GM21717 (cell line): ENCODE data around the gene SRD5A2.

Experiments used
- ATAC-seq: cut with Tn5 transposase; IDR thresholded peaks from one replicate; pipeline ENCODE4 v1.9.1; 2021; ENCODE audit warnings: mild to moderate bottlenecking, moderate library complexity; ENCODE audit not compliant: unreplicated experiment

SRD5A2 gene, protein sequence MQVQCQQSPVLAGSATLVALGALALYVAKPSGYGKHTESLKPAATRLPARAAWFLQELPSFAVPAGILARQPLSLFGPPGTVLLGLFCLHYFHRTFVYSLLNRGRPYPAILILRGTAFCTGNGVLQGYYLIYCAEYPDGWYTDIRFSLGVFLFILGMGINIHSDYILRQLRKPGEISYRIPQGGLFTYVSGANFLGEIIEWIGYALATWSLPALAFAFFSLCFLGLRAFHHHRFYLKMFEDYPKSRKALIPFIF

DNA sequence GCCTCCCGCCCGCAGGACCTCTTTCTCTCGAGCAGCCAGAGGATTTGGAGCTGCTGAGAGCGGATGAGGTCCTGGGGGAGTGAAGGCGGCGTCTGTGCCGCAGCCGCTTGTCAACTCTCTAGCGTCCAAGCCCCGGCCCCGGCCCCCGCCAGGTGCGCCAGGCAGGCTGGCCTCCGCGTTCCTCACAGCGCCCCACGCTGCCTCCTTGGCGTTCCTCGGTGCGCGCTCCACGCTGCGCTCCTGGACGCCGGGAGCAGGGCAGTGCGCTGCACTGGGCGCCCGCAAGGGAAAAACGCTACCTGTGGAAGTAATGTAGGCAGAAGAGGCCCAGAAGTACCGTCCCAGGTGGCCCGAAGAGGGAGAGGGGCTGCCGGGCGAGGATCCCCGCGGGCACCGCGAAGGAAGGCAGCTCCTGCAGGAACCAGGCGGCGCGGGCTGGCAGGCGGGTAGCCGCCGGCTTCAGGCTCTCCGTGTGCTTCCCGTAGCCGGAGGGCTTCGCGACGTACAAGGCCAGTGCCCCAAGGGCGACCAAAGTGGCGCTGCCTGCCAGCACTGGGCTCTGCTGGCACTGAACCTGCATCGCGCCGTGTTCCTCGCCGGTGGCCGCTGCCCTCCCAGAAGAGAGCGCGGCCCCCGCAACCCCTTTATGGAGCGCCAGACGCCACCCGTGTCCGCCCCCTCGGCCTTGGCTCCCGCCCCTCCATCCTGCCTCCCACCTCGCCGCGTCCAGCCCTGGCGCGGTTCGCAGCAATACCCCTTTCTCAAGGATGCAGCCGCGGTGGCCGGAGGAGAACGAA, at the start of gene SRD5A2:
TSS of gene SRD5A2 (minus strand) at position 618 of the 797 bp plus-strand sequence. CDS start at position 580, 38 bp downstream.
- no peak for ATAC-seq

DNA sequence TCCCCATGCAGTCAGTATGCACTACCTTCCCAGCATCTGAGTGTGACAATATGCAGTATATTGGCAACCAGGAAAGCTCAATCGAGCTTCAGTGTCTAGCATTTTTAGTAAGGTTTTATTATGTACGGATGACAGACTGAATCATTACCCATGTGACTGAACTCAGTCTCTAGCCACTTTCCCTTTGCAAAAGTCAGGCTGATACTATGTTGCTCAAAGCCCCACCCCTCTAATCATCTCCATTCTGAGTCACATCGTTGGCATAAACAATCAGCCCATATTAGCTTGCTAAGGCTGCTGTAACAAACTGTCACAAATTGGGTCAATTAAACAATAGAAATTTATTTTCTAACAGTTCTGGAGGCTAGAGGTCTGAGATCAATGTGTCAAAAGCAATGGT, 25.8 kb upstream of the SRD5A2 start:
- no peak for ATAC-seq

DNA sequence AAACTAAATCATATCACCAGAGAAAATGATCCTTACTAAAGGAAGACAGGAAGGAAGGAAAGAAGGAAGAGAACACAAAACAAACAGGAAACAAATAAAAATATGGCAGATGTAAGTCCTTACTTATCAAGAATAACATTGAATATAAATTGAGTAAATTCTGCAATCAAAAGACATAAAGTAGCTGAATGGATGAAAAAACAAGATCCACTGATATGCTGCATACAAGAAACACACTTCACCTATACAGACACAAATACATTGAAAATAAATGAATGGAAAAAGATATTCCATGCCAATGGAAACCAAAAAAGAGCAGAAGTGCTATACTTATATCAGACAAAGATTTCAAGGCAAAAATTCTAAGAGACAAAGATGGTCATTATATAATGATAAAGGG, 18.0 kb upstream of the SRD5A2 start:
- no peak for ATAC-seq

DNA sequence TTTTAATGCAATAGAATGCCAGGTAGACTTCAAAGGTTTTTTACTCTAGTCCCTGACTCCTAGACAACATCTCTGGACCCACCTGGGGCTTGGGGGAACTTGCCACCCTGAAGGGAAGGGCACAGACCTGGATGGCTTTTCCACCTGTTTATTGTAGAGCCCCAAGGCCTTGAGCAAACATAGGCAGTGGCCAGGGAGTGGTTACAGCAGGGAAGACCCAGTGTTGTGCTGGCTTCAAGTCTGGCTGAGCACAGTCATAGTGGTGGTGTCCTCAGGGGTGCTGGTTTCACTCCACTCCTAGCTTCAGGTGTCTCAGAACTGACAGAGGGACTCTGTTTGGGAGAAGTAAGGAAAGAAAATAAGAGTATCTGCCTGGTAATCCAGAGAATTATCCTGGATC, 5.5 kb upstream of the SRD5A2 start:
- no peak for ATAC-seq

DNA sequence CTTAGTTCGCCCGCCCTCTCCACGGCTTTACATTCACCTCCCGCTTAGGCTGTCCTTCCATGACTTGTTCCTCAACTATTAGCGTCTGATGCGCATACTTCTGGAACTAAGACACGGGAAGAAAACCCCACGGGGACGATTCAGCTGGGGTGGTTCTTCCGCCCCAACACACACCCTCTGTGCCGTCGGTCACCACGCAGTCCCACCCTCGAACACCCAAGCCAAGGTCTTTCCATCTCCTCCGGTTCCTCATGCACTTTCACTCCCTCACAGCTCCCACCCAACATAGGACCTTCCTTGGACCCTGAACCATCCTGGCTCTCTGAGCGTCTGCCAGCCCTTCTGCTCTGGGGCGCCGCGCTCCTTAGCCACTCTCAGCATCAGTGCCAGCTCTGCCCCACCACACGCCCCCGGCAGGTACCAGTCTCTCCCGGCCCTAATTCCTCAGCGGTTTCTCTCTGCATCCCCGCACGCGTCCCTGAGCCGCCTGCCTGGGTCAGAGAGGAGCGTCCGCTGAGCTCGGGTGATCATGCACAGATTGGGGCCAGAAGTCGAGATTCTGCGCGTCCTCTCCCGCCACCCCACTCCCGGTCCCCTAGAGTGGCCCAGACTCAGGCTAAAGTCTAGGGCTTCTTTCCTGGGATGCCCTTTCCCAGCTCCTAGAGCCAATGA, 522 bp upstream of the SRD5A2 start:
- ATAC-seq, result no peak

DNA sequence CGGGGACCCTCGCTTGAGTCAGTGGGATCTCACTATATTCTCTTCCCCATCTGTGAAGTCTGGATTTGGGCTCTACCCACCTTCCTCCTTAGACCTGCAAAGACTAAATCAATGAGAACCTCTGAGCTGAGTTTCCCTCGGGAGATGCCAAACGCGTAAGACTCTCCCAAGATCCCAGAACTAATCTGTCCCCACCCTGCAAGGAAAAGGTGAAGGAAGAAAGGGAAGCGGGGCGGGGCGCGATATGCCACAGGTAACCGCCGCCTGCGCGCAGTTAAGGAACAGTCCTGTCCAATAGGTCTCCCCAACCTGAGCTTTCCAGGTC, 780 bp downstream of the SRD5A2 start:
- ATAC-seq, result no peak

DNA sequence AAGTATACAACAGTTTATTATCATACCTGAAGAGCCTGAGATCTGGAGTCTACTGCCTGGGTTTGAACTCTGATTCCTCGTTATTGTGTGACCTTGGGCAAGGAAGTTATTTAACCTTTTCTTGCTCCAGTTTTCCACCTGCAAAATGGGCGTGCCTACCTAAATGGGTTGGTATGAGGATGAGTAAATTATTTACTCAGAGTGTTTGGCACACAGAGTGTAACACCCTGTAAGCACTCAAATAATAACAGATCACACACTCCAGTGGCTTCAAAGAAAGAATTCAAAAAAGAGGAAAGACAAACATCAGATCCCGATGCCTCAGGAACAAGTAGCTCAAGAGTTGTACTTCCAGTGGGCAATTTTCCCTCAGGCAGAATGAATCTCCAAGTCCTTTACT, 2.4 kb downstream of the SRD5A2 start:
- ATAC-seq, result no peak

DNA sequence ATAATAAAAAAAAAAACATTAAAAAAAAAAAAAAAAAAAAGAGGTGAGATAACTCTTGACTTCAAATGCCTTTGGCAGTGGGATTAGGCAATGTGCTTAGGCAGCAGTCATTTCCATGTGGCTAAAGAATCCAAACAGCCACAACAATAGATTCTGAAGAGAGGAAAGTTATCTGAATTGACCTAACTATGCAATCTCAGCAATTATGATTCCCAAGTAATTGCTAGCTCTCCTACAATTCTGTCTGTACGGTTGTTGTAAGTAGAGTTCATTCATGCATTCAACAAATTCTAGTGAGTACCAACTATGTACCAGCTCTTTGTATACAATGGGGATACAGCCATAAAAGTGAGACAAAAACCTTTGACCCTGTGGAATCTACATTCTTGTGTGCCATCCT, 3.6 kb downstream of the SRD5A2 start:
- no peak for ATAC-seq

DNA sequence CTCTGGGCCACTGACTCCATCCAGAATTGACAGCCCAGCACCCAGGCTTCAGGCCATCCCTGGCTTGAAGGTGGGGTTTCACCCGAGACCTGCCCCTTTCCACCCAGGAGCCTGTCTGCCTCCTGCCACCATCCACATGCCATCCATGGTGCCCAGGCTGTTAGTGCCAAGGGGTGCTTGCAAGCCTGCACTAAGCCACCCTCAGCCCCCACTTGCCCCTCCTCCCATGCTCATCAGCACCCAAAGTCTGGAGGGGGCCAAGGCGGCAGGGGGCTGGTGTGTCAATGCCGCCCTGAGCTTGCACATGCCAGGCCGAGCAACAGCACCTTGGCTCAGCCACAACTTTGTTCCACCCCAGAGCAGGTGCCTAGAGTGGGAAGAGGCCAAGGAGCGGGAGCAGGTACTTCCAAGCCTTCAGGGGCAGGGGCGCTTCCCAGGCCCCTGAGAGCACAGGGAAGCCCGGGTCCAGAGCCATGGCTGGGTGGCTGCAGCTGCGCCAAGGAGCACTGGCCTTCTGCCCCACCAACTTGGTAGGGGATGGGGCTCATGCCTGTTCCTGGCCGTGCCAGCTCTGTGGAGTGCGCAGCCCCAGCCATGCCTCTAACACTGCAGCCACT, 12.0 kb downstream of the SRD5A2 start:
- ATAC-seq, result no peak

DNA sequence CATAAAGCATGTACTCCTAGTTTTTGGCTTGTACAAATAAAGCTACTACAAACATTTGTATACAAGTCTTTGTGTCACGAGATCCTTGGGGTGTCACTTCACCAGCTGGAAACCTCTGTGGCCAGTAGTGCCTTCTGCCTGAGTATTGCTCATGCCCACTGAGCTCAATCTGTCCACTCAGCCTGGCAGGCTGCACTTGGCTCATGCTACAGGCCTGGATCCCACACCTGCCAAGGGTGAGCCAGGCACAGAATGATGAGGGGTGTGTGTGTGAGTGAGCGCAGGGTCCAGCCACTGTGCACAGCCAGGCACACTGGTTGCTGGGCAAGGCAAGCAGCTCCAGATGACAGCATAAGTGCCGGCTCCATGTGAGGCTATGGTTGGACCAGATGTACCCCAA, 13.1 kb downstream of the SRD5A2 start:
- no peak for ATAC-seq

DNA sequence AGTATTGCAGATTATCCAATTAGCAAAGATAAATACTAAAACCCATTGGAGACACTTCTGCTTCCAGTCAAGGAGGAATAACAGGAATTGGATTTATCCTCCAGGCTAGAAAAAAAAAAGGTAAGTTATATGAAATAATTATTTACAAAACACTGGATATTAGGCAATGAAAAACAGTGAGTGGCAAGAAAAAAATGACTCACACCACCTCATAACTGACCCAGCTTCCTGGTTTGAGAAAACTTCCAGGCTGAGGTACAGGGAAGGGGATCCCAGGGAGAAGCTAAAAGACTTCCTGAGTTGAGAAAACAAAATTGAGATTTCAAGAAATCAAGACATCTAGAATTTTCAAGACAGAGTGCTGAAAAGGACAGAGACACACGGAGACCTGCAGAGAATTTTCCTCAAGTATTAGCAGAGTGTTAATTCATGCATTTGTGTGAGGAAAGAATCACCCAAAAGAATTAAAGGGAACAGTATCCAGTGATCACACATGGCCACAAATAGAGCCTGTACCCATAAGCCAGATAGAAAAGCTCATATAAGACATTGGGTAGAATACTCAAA, 17.4 kb downstream of the SRD5A2 start:
- no peak for ATAC-seq

DNA sequence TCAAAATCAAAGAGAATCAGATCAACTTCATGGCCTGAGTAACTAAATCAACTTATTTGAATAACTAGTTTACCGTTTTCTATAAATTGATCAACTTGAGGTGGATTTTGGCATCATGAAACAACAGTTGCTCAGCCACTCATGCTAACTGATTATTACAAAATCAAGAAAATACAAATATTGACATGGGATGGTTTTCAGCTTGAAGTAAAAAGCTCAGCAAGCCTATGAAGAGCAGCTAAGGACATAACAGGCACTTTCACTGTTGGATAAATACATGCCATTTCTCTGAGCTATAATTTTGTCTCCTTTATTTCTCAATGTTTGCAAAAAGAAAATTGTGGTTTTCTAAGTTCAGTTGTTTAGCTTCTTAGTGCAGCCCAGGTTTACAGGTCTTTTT, 18.9 kb downstream of the SRD5A2 start:
- ATAC-seq, result no peak

DNA sequence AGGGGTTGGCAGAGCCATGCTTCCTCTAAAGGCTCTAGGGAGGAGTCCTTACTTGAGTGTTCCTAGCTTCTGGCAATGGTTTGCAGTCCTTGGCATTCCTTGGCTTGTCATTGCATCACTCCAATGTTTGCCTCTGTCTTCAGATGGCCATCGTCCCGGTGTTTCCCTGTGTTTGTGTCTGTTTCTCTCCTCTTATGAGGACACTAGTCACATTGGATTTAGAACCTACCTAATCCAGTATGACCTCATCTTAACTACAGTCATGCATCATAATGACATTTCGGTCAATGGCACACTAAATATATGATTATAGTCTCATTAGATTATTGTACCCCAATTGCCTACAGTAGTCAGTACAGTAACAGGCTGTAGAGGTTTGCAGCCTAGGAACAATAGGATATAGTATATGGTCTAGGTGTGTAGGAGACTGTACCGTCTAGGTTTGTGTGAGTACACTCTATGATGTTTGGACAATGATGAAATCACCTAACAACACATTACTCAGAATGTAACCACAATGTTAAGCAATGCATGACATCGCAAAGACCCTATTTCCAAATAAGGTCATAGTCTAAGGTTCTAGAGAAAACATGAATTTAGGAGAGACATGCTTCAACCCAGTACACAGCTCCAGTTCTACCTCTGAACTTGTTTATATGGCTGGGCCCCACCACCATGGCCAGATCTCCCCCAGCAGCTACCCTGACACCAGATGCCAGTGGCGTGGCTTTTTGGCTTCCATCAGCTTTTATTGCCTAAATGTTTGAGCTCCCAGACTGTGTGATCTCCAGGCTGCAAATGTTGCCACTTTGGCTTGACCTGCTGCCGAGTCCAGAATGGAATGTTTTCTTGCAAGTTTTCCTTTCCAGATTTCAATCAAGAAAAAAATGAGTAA, 22.1 kb downstream of the SRD5A2 start:
- no peak for ATAC-seq

DNA sequence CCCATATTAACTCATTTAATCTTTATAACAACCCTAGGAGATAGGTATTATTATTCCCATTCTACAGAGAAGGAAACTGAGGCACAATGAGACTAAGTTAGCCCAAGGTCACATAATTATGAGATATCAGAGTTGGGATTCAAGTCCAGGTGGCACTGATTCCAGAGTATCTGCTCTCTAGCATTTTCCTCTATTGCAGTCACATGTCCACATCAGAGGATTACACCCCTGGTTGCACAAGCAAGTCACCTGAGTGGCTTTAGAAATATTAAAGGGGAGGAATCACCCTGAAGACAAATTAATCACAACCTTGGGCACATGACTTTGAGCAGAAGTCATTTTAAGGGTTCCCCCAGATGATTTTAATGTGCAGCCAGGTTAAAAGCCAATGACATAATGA, 23.8 kb downstream of the SRD5A2 start:
- no peak for ATAC-seq

DNA sequence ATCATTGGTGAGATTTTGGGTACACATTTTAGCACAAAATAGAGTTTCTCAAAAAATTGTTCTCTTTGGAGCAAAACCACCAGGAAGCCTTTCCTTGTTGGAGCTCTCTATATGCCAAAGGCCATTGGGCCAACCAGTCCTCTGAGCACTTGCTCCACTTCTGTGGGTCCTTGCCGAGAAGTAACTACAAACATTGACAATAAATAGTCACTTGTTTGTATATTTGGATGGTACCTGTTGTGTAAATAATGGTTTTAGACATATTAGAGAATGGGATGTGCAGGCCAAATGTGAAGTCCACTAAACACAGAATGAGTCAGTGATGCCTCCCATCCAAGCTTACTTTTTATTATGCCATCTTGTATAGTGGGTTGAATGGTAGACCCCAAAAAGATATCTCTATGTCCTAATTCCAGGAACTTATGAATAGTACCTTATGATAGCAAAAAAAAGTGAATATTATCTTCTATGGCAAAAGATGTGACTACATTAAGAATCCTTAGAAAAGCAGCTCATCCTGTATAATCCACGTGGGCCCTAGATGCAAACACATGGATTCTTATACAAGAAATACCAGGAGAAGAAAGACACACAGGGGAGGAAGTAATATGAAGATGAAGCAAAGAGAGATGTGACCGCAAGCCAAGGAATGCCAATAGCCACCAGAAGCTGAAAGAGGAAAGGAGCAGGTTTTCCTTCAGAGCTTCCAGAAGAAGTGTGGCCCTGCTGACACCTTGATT, 24.6 kb downstream of the SRD5A2 start:
- no peak for ATAC-seq

DNA sequence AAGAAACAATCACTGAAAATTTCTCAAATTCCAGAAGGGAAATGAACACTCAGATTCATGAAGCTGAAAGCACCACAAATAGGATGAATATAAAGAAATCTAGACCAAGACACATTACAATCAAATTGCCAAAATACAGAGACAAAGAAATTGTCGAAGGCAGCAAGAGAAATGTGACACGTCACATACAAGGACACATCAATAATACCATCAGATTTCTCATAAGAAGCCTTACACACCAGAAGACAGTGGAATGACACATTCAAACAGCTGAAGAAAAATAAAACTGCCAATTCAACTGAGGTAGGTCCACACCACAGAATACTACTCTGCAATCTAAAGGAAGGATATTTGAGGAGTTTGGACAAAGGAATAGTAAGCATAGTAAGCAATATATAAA, 27.4 kb downstream of the SRD5A2 start:
- ATAC-seq, result no peak

DNA sequence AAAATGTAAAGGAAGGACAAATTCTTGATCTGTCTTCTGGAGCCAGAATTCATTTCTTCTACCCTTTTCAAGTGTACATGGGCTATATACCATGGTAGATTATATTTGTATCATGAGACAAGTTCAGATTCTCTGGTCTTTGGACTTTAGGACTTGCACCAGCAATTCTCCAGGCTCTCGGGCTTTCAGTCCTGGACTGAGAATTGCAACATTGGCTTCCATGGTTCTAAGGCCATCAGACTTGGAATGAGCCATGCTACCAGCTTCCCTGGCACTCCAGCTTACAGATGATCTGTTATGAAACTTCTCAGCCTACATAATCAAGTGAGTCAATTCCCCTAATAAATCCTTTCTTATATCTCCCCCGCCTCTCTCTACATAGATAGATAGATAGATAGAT, 33.3 kb downstream of the SRD5A2 start:
- ATAC-seq, result no peak

DNA sequence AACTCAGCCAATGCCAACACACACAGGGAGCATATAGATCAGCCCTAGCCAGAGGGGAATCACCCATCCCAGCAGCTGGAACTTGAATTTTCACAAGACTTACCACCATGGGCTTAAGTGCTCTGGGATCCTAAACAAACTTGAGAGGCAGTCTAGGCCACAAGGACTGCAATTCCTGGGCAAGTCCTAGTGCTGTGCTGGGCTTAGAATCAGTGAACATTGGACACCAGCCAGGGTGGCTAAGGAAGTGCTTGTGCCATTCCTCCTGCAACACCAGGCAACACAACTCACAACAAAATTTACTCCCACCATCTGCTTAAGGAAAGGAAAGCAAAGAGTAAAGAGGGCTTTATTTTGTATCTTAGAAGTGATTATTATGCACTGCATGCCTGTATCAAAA, 38.9 kb downstream of the SRD5A2 start:
- ATAC-seq, result no peak

DNA sequence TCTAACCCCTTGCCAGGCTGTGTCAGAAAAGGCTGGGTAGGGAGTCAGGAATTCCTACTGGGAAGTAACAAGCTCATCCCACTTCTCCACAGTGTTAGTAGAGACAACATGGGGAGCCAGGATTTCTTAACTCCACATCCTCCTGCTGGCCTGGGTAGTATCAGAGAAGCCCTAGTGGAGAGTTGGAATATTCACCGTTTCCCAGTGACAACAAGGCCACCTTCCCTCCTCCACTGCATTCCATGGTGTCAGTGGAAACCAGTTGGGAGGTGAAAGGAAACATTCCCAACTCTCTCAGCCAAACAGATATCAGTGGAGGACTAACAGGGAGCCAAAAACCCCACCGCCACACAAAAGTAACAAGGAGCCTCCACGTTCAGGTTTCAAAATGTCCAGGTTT, 41.2 kb downstream of the SRD5A2 start:
- ATAC-seq, result no peak

DNA sequence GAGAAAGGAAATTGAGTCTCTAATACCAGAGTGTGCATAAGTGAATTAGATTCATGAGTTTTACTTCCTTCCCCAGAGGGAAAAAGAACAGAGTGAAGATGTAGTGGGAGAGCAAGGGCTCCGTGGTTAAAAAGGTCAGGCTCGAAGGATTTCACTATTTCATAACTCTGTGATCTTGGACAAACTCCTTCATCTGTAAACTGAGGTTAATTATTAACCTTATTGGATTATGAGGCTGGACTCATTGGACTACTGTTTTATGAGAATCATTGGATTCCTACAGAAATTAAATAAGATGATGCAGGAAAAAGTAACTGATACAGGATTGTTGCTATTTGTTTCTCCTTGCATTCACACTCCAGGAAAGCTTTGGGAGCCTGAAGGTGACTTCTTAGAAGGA, 45.0 kb downstream of the SRD5A2 start:
- no peak for ATAC-seq
